WERI-Rb-1 (cell line): Measurements from ENCODE around the gene CYP20A1.

ENCODE experiments used
- DNase-seq: peaks from one replicate; pipeline ENCODE4 v3.0.0-alpha.2; 2020
- H3K27ac ChIP-seq: fragments of 250-450 bp; sonication (Bioruptor Pico); 2 replicates; pipeline ENCODE4 v1.5.1; 2020; ENCODE audit warnings: mild to moderate bottlenecking, moderate library complexity
- H3K27me3 ChIP-seq: fragments of 250-450 bp; sonication (Bioruptor Pico); 2 replicates; pipeline ENCODE4 v1.5.1; 2021; ENCODE audit warnings: mild to moderate bottlenecking, low read depth, moderate library complexity; ENCODE audit not compliant: insufficient read depth, severe bottlenecking
- H3K36me3 ChIP-seq: fragments of 250-450 bp; sonication (Bioruptor Pico); 2 replicates; pipeline ENCODE4 v1.5.1; 2020; ENCODE audit warnings: mild to moderate bottlenecking, moderate library complexity
- H3K4me3 ChIP-seq: 2 replicates; pipeline ENCODE4 v1.5.1; 2011; ENCODE audit warnings: low read depth, mild to moderate bottlenecking, control low read depth, low read length
- H3K9me3 ChIP-seq: fragments of 250-450 bp; sonication (Bioruptor Pico); 2 replicates; pipeline ENCODE4 v1.5.1; 2021; ENCODE audit warnings: mild to moderate bottlenecking, moderate library complexity; ENCODE audit not compliant: severe bottlenecking
- CTCF ChIP-seq: IDR thresholded peaks from 2 replicates; pipeline ENCODE4 v1.5.1; 2011; ENCODE audit warnings: low read depth, mild to moderate bottlenecking, control low read depth, inconsistent platforms, low read length

Gene CYP20A1

GRCh38 chr2:203346612-203347011, 107.8 kb downstream of the CYP20A1 start:
- TF ChIP-seq CTCF, result no peak
- Histone ChIP-seq H3K9me3 (no peaks in the 10 kb centered on the region), H3K27ac (no peak overlapping the region), H3K36me3 (peaks cover 3% of the 10 kb centered on the region), H3K27me3 (no peaks in the 10 kb centered on the region), H3K4me3 (no peak overlapping the region)
- DNase-seq, result no peak

- H3K36me3 ChIP-seq, result peaks cover 3% of the 10 kb centered on the region
- H3K27ac ChIP-seq, result no peak overlapping the region
- DNase-seq, result no peak
- no peak for TF ChIP-seq CTCF
- H3K27me3 ChIP-seq, result no peaks in the 10 kb centered on the region
- H3K9me3 ChIP-seq, result no peaks in the 10 kb centered on the region
- H3K4me3 ChIP-seq, result no peak overlapping the region
These were observed 108.6 kb downstream of the CYP20A1 start for GRCh38 chr2:203347375-203347774.

- no peaks in the 10 kb centered on the region for H3K9me3 ChIP-seq
- no peaks in the 10 kb centered on the region; the same call in 1 of the 2 replicates for H3K36me3 ChIP-seq
- H3K27me3 ChIP-seq, result no peaks in the 10 kb centered on the region
- no peak for DNase-seq
- no peak for TF ChIP-seq CTCF
- no peak overlapping the region for H3K27ac ChIP-seq
- no peak overlapping the region for H3K4me3 ChIP-seq
These were observed 113.9 kb downstream of the CYP20A1 start for GRCh38 chr2:203352604-203353255.

- TF ChIP-seq CTCF, result no peak
- DNase-seq, result no peak
- no peaks in the 10 kb centered on the region for H3K9me3 ChIP-seq
- H3K27me3 ChIP-seq, result no peaks in the 10 kb centered on the region
- no peaks in the 10 kb centered on the region; the same call in none of the 2 replicates for H3K36me3 ChIP-seq
- no peak overlapping the region for H3K27ac ChIP-seq
- H3K4me3 ChIP-seq, result no peak overlapping the region
These were observed 116.1 kb downstream of the CYP20A1 start for GRCh38 chr2:203354966-203355365.
